ENCODE data around the gene MYMK.
A peak's percentile ranks its signal among the peaks of the same experiment; 100 is the strongest.

The MYMK gene

GRCh38 chr9:133516256-133516960, 8.4 kb downstream of the MYMK start:
- no peak for DNase-seq

- no peak for DNase-seq
Observed at GRCh38 chr9:133515615-133516255, 9.0 kb downstream of the MYMK start.

- no peak for DNase-seq
Observed at GRCh38 chr9:133515240-133515610, 9.5 kb downstream of the MYMK start.

GRCh38 chr9:133514460-133515239, 10.1 kb downstream of the MYMK start:
- DNase-seq = no peak

GRCh38 chr9:133513214-133514100, 11.3 kb downstream of the MYMK start:
- no peak for DNase-seq

GRCh38 chr9:133512253-133513213, 12.2 kb downstream of the MYMK start:
- DNase-seq = no peak

- no peak for DNase-seq
Observed at GRCh38 chr9:133511607-133512006, 13.2 kb downstream of the MYMK start.

GRCh38 chr9:133510926-133511505, 13.7 kb downstream of the MYMK start:
- no peak for DNase-seq

- peak; percentile 19 for DNase-seq
Observed at GRCh38 chr9:133509179-133510083, 15.3 kb downstream of the MYMK start.

- DNase-seq = no peak
Observed at GRCh38 chr9:133508046-133508445, 16.7 kb downstream of the MYMK start.

GRCh38 chr9:133507246-133507965, 17.4 kb downstream of the MYMK start:
- no peak for DNase-seq

- no peak for DNase-seq
Observed at GRCh38 chr9:133506653-133507038, 18.1 kb downstream of the MYMK start.

GRCh38 chr9:133505901-133506652, 18.7 kb downstream of the MYMK start:
- DNase-seq = no peak

GRCh38 chr9:133505186-133505830, 19.5 kb downstream of the MYMK start:
- DNase-seq = no peak

GRCh38 chr9:133502112-133502511, 22.6 kb downstream of the MYMK start:
- DNase-seq = no peak

GRCh38 chr9:133499892-133500270, 24.9 kb downstream of the MYMK start:
- no peak for DNase-seq

- DNase-seq = no peak
Observed at GRCh38 chr9:133499132-133499891, 25.4 kb downstream of the MYMK start.
